SW 1271 (cell line): Measurements from ENCODE around the gene DNAJC18.

Experiments used
- DNase-seq, 2 experiments: peaks; one replicate each; lab custom pipeline; 2025; lab: John Stamatoyannopoulos, UW

DNAJC18 gene

DNA sequence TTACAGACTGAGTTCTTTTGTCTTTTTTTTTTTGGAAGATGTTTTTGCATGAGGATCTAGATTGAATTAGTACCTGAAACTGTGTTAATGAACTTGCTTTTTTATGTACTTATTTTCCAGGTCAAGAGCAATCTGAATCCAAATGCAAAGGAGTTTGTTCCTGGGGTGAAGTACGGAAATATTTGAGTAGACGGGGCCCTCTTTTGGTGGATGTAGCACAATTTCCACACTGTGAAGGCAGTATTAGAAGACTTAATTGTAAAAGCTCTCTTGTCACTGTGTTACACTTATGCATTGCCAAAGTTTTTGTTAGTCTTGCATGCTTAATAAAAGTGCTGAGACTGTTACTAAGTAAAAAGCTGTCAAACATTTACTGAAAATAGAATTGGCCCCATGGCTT lies 70.7 kb downstream of the DNAJC18 start:
- DNase-seq: no peak

DNA sequence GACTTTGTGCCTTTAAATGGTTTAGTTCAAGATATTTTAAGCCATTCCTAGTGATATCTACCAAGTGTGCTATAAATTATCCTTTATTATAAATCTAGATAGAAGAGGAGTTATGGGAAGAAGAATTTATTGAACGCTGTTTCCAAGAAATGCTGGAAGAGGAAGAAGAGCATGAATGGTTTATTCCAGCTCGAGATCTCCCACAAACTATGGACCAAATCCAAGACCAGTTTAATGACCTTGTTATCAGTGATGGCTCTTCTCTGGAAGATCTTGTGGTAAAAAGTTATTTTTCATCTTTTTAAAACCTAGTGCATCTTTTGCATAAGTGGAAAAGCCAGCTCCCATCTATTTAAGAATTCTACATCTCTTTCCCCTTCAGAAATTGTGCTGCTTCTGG lies 74.9 kb downstream of the DNAJC18 start:
- no peak for DNase-seq

DNA sequence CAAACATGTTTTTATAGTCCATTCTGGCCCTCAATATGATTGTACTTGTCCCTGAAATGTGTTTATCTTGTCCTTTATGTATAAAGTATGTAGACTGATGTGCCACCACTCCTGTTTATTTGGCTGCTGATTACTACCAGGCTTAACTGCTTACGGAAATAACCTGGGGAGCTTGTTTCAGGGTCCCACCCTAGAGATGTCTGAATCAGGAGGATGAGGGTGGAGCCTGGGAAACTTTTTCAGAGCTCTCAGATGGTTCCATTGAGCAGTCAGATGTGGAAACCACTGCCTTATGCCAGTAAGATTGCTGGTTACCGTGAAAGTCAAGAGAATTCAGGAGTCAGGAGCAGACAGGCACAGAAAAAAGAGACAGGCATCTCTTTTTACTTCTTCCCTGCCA lies 75.4 kb downstream of the DNAJC18 start:
- no peak for DNase-seq

DNA sequence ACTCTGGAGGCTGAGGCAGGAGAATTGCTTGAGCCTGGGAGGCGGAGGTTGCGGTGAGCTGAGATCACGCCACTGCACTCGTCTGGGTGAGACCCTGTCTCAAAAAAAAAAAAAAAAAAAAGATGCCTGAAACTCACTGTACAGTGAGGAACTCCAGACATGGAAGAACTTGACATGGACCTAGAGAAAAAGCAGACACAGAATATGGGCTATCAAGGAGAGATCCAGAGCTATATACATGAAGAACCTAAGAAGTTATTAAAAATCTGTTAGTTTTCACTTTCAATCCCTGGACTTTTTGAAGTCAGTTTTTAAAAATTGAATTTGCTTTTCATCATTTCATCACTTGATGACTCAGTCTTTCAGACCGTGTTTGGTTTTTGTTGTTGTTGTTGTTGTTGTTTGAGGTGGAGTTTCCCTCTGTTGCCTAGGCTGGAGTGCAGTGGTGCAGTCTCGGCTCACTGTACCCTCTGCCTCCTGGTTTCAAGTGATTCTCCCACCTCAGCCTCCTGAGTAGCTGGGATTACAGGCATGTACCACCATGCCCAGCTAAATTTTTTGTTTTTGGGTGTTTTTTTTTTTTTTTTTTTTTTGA lies 77.4 kb downstream of the DNAJC18 start:
- DNase-seq: no peak

DNA sequence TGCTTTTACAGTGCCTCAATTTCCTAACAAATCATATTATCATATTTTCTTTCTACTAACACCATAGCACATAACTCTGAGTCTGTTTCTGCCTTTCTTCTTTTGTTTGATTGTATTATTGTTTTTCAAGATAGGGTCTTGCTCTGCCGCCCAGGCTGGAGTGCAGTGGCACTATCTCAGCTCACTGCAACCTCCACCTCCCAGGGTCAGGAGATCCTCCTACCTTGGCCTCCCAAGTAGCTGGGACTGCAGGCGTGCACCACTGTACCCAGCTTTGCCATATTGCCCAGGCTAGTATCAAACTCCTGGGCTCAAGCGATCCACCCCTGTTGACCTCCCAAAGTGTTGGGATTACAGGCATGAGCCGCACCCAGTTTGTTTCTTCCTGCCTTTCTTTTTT lies 78.9 kb downstream of the DNAJC18 start:
- no peak for DNase-seq
